K562 (cell line): ENCODE measurements around the gene SNX17. TPM values are rescaled to one million over a fixed set of nuclear protein-coding genes. Genes with fewer than 3 reads are reported as not detected.

ENCODE experiments used
- ATAC-seq: fragments of 200-7000 bp; cut with Tn5 transposase; 3 replicates; pipeline ENCODE4 v1.9.1; 2020; ENCODE audit warnings: moderate library complexity
- BruUV-seq: library from RNA; stranded (reverse); fragments of 400-500 nt; replicated peaks from 2 replicates; lab custom pipeline; 2021; lab: Mats Ljungman, UMichigan
- CTCF ChIA-PET: fragments of 300-600 bp; formaldehyde crosslinking; extraction: SDS; loops from one replicate; lab custom pipeline; 2021; ENCODE audit warnings: low intra/inter-chr PET ratio; lab: Yijun Ruan, JAX
- POLR2A ChIA-PET: fragments of 300-600, 350-650 bp; sonication (Branson Sonifier 250); formaldehyde crosslinking; extraction: SDS; loops from one replicate; lab custom pipeline; 2021; ENCODE audit warnings: antibody characterized with exemption, inconsistent platforms; lab: Yijun Ruan, JAX
- DNase-seq, 4 experiments: peaks; one replicate each; pipeline versions ENCODE4 v3.0.0 to v3.0.0-alpha.2; 2011 to 2018; ENCODE audit warnings: low spot score in 3 of 4, mixed read lengths in 3 of 4; ENCODE audit errors: extremely low read depth in 1 of 4
- FAIRE-seq: peaks from 2 replicates; lab custom pipeline; 2011; peaks lifted over from hg19 to GRCh38; lab: Jason Lieb, UNC
- H2AFZ ChIP-seq: 2 replicates; pipeline ENCODE4 v1.6.0; 2011; ENCODE audit warnings: low read depth, low read length, control low read depth, inconsistent platforms
- H3K27ac ChIP-seq: fragments of 200-600 bp; 3 replicates; pipeline ENCODE4 v1.8.0; 2011; ENCODE audit warnings: low read depth, mild to moderate bottlenecking, control low read depth, inconsistent platforms, low read length, moderate library complexity, mixed read lengths; ENCODE audit errors: extremely low read depth
- H3K27me3 ChIP-seq, 2 experiments: fragments of 300-600 bp in 1 of 2; 2 replicates in 1 of 2; 3 replicates in 1 of 2; pipeline versions ENCODE4 v1.6.0 to v1.8.0; 2011; ENCODE audit warnings: inconsistent platforms in 2 of 2, low read length in 2 of 2, mild to moderate bottlenecking in 1 of 2, mixed read lengths in 1 of 2, moderate library complexity in 1 of 2; ENCODE audit not compliant: control insufficient read depth in 2 of 2, insufficient read depth in 2 of 2
- H3K36me3 ChIP-seq: fragments of 300-600 bp; 3 replicates; pipeline ENCODE4 v1.8.0; 2011; ENCODE audit warnings: mild to moderate bottlenecking, low read length, inconsistent platforms; ENCODE audit not compliant: control insufficient read depth, insufficient read depth
- H3K4me1 ChIP-seq, 2 experiments: fragments of 200-600 bp in 1 of 2; replicated peaks in 1 of 2; 2 replicates in 1 of 2; 3 replicates in 1 of 2; pipeline versions ENCODE4 v1.5.1 to v1.8.0; 2011; ENCODE audit warnings: inconsistent platforms in 2 of 2, low read length in 2 of 2, mild to moderate bottlenecking in 1 of 2, mixed read lengths in 1 of 2, moderate library complexity in 1 of 2; ENCODE audit not compliant: control insufficient read depth in 2 of 2, insufficient read depth in 2 of 2
- H3K4me2 ChIP-seq: 2 replicates; pipeline ENCODE4 v1.6.1; 2011; ENCODE audit warnings: low read length, control low read depth, inconsistent platforms, mixed read lengths; ENCODE audit not compliant: insufficient read depth
- H3K4me3 ChIP-seq: fragments of 200-600 bp; sonication (generic), shearing (Covaris generic); 2 replicates; pipeline ENCODE4 v1.5.1; 2016; ENCODE audit warnings: control low read depth, inconsistent platforms
- H3K79me2 ChIP-seq: fragments of 200-600 bp; 3 replicates; pipeline ENCODE4 v1.8.0; 2011; ENCODE audit warnings: low read length, inconsistent platforms; ENCODE audit not compliant: control insufficient read depth, insufficient read depth
- H3K9ac ChIP-seq, 2 experiments: 2 replicates each; pipeline versions ENCODE4 v1.6.0 to v1.6.1; 2011; ENCODE audit warnings: low read depth in 2 of 2, low read length in 2 of 2, control low read depth in 1 of 2, inconsistent platforms in 1 of 2, mild to moderate bottlenecking in 1 of 2, mixed read lengths in 1 of 2; ENCODE audit not compliant: insufficient read depth in 1 of 2
- H3K9me1 ChIP-seq: one replicate; pipeline ENCODE4 v1.6.0; 2011; ENCODE audit warnings: inconsistent platforms, mild to moderate bottlenecking, low read length, moderate library complexity; ENCODE audit not compliant: control insufficient read depth, insufficient read depth
- H3K9me3 ChIP-seq: replicated peaks from 2 replicates; pipeline ENCODE4 v1.5.1; 2011; ENCODE audit warnings: low read depth, low read length, inconsistent platforms; ENCODE audit not compliant: control insufficient read depth, insufficient read depth
- H4K20me1 ChIP-seq: replicated peaks from 2 replicates; pipeline ENCODE4 v1.6.1; 2011; ENCODE audit warnings: low read length, inconsistent platforms, mixed read lengths; ENCODE audit not compliant: control insufficient read depth, insufficient read depth
- BACH1 ChIP-seq: fragments of 200-800 bp; sonication (Bioruptor generic); IDR thresholded peaks from 2 replicates; pipeline ENCODE4 v1.6.1; 2016; ENCODE audit warnings: missing genetic modification characterization, missing compliant biosample characterization
- CC2D1A ChIP-seq: fragments of 450-650 bp; IDR thresholded peaks from 2 replicates; pipeline ENCODE4 v1.6.1; 2017; ENCODE audit warnings: mild to moderate bottlenecking
- CEBPB ChIP-seq: fragments of 450-650 bp; IDR thresholded peaks from 2 replicates; pipeline ENCODE4 v1.6.1; 2016; ENCODE audit warnings: missing genetic modification characterization, missing compliant biosample characterization
- DIDO1 ChIP-seq: fragments of 450-650 bp; IDR thresholded peaks from 2 replicates; pipeline ENCODE4 v1.6.1; 2016; ENCODE audit warnings: low read depth, missing biosample characterization, missing genetic modification characterization
- FOXM1 ChIP-seq, 2 experiments: fragments of 450-650 bp in 1 of 2; sonication (generic) in 1 of 2; formaldehyde crosslinking in 1 of 2; IDR thresholded peaks; 2 replicates each; pipeline versions ENCODE4 v1.6.1 to v1.9.0; 2017 to 2022; ENCODE audit warnings: low read depth in 2 of 2, mild to moderate bottlenecking in 2 of 2, missing genetic modification reagents in 1 of 2, moderate library complexity in 1 of 2
- NR1H2 ChIP-seq: sonication (generic); formaldehyde crosslinking; IDR thresholded peaks from 2 replicates; pipeline ENCODE4 v1.4.0; 2020; ENCODE audit warnings: mild to moderate bottlenecking, missing genetic modification reagents
- POLR2A ChIP-seq: fragments of 450-650 bp; conservative IDR thresholded peaks from 2 replicates; pipeline ENCODE4 v1.6.1; 2016
- RBFOX2 ChIP-seq: fragments of 200-400 bp; formaldehyde crosslinking; IDR thresholded peaks from 2 replicates; pipeline ENCODE4 v1.6.1; 2017; ENCODE audit warnings: low read depth, mild to moderate bottlenecking, low read length, moderate library complexity
- RBM25 ChIP-seq: fragments of 200-400 bp; formaldehyde crosslinking; IDR thresholded peaks from 2 replicates; pipeline ENCODE4 v1.6.1; 2018; ENCODE audit warnings: low read length, low read depth, moderate library complexity; ENCODE audit not compliant: severe bottlenecking
- ZNF140 ChIP-seq: fragments of 250-450 bp; sonication (Bioruptor Pico); IDR thresholded peaks from 2 replicates; pipeline ENCODE4 v1.8.0; 2021; ENCODE audit warnings: moderate library complexity, mild to moderate bottlenecking, inconsistent platforms
- ZNF174 ChIP-seq: fragments of 250-450 bp; sonication (Bioruptor Pico); IDR thresholded peaks from 2 replicates; pipeline ENCODE4 v1.4.0; 2020; ENCODE audit warnings: mild to moderate bottlenecking
- ZNF695 ChIP-seq: fragments of 450-650 bp; formaldehyde crosslinking; IDR thresholded peaks from 2 replicates; pipeline ENCODE4 v1.4.0; 2020; ENCODE audit warnings: mild to moderate bottlenecking, moderate library complexity
- WGBS: fragments of 100-300 bp; shearing (Covaris generic); methylation state at CpG from one replicate; pipeline ENCODE4 v1.1.6; 2016; ENCODE audit warnings: low coverage, mixed read lengths; ENCODE audit not compliant: insufficient coverage; ENCODE audit errors: missing lambda C conversion rate; 5-methylcytosine and 5-hydroxymethylcytosine counted together
- in situ Hi-C: fragments of 300-500 bp; cut with MboI; formaldehyde crosslinking; loops from 4 replicates; pipeline ENCODE4 v1.15.0; 2018; ENCODE audit warnings: inconsistent platforms, mixed read lengths
- intact Hi-C: fragments of 100-400 bp; cut with micrococcal nuclease; formaldehyde crosslinking; loops from 2 replicates; pipeline ENCODE4 v1.14.2; 2022
- polyA plus RNA-seq, 8 experiments: library from polyadenylated mRNA; depleted of rRNA in 4 of 8; stranded (reverse) in 5 of 8; unstranded in 3 of 8; fragments of >200 nt; fragmentation: Nextera tagmentation in 2 of 8; fragmentation: Illumina TruSeq in 1 of 8; extraction: Ambion mirVana in 2 of 8; extraction: Trizol in 1 of 8; gene quantifications; 2 replicates each; pipeline versions ENCODE4 v1.2.1 to v1.2.3, GENCODE V29; 2011 to 2014; ENCODE audit warnings: inconsistent platforms in 1 of 8, missing spikeins in 1 of 8
- total RNA-seq, 7 experiments: library from RNA; depleted of rRNA in 6 of 7; stranded (reverse); fragments of >200 nt in 6 of 7; fragmentation: Illumina TruSeq in 2 of 7; extraction: Trizol in 2 of 7; gene quantifications; 2 replicates each; pipeline versions ENCODE4 v1.2.1 to v1.2.3, GENCODE V29; 2011 to 2021; ENCODE audit warnings: low replicate concordance in 1 of 7
- TF ChIP-seq, protein P1 (sequence below): sonication (generic); formaldehyde crosslinking; IDR thresholded peaks from 2 replicates; pipeline ENCODE4 v1.8.0; 2023; ENCODE audit warnings: mild to moderate bottlenecking, missing genetic modification reagents
- TF ChIP-seq, protein P2 (sequence below): fragments of 250-450 bp; sonication (Bioruptor Pico); IDR thresholded peaks from 2 replicates; pipeline ENCODE4 v1.4.0; 2020; ENCODE audit warnings: mild to moderate bottlenecking, moderate library complexity, borderline replicate concordance

The SNX17 gene
- total and polyA plus RNA-seq, 9 of the 15 experiments (the other 6 are each of a cell fraction or from before 2014, with no cell fraction given) = 3.0 to 75.7 (median 54.6) TPM

DNA sequence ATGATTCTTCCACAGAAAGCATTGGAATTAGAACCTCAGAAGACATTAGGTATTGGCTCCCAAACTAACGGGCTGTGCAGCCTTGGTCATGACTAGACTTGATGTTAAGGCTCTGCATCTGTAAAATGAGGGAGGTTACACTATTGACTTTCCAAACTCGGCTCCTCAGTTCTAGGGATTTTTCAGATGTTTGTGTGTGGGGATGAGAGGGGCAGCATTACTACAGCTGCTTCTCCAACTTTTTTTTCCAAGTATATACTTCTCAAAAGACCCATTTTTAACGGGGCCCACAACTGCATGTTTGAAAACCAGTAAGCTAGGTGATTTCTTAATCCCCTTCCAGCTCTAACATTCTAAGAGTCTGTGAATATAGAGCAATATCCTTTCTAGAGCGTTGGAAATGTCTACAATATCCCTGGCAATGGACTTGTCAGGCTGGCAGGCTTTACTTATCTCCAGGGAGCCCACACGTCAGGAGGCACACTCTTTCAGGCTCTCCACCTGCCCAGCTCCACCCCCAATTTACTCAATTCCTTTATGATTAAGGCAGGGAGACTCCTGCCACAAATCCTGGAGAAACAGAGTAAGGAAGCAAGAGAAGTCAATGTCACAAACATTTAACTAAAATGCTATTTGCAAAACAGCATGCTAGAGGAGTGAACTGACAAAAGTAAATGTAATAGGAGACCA, 46.7 kb upstream of the SNX17 start (continued):
- TF ChIP-seq, protein P1, sequence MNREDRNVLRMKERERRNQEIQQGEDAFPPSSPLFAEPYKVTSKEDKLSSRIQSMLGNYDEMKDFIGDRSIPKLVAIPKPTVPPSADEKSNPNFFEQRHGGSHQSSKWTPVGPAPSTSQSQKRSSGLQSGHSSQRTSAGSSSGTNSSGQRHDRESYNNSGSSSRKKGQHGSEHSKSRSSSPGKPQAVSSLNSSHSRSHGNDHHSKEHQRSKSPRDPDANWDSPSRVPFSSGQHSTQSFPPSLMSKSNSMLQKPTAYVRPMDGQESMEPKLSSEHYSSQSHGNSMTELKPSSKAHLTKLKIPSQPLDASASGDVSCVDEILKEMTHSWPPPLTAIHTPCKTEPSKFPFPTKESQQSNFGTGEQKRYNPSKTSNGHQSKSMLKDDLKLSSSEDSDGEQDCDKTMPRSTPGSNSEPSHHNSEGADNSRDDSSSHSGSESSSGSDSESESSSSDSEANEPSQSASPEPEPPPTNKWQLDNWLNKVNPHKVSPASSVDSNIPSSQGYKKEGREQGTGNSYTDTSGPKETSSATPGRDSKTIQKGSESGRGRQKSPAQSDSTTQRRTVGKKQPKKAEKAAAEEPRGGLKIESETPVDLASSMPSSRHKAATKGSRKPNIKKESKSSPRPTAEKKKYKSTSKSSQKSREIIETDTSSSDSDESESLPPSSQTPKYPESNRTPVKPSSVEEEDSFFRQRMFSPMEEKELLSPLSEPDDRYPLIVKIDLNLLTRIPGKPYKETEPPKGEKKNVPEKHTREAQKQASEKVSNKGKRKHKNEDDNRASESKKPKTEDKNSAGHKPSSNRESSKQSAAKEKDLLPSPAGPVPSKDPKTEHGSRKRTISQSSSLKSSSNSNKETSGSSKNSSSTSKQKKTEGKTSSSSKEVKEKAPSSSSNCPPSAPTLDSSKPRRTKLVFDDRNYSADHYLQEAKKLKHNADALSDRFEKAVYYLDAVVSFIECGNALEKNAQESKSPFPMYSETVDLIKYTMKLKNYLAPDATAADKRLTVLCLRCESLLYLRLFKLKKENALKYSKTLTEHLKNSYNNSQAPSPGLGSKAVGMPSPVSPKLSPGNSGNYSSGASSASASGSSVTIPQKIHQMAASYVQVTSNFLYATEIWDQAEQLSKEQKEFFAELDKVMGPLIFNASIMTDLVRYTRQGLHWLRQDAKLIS (CRISPR knock-in tag) = peak; percentile 16; the same call in 1 of the 2 replicates
- TF ChIP-seq ZNF174 (CRISPR knock-in tag) (no peak), RBM25 (no peak), BACH1 (tag) (0 out of 2 replicates have a peak, but pooled peaks have one; percentile 14)

DNA sequence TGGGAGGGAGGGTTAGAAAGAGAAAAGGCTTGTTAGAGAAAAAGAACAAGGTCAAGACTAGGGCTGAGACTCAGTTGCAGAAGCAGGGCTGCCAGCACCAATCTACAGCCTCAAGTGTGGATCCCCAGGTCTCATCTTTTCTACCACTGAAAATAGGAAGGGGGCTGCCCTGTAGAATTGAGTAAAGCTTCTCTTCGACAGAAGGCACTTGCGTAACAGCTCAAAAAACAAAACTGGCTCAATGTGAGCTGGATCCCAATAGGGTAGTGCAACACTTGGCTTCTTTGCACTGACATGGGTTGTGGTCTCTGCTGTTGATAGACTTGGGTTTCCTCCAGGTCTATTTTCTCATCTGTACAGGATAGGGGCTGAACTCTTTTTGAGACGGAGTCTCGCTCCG, 45.7 kb upstream of the SNX17 start:
- Histone ChIP-seq H3K9me3 (no peaks in the 10 kb centered on the region), H3K4me1 (peaks cover 8 to 21% of the 10 kb centered on the region in 2 experiments; a peak in 4 of 5 replicates), H3K27ac (no peak overlapping the region), H3K4me3 (no peak overlapping the region), H3K9ac (peak overlapping the region in 1 of 2 experiments; percentile 15; a peak in 1 of 4 replicates), H3K27me3 (no peaks in the 10 kb centered on the region), H4K20me1 (no peaks in the 10 kb centered on the region), H3K4me2 (no peak overlapping the region), H3K9me1 (no peaks in the 10 kb centered on the region), H3K36me3 (peaks cover 46% of the 10 kb centered on the region), H3K79me2 (peaks cover 32% of the 10 kb centered on the region), H2AFZ (no peak overlapping the region)
- 89% methylated on average over 5 of the region's 5 CpGs for WGBS
- BruUV-seq = no TSS peak
- CTCF ChIA-PET = no interaction called here
- intact Hi-C loops = no loop called here
- ATAC-seq = no peak
- FAIRE-seq = no peak
- in situ Hi-C loops = no loop called here
- POLR2A ChIA-PET = interaction anchor here (0.6 to 2.8 kb wide), 5 partner anchors 8 to 77 kb away, joined by 3 to 14 read pairs (median 4); no protein-coding TSS in a partner anchor
- no peak for DNase-seq
- TF ChIP-seq CC2D1A (no peak), ZNF695 (CRISPR knock-in tag) (no peak), NR1H2 (no peak), CEBPB (peak; percentile 35; the same call in 1 of the 2 replicates), DIDO1 (tag) (no peak), FOXM1 (IDR thresholded peaks at IDR 0.05; ENCODE audit: low read depth) (no peak), FOXM1 (CRISPR knock-in tag; IDR thresholded peaks at IDR 0.05; ENCODE audit: low read depth) (no peak), ZNF140 (CRISPR knock-in tag) (no peak), POLR2A (0 out of 2 replicates have a peak, but pooled peaks have one; percentile 25), RBFOX2 (no peak)
- TF ChIP-seq, protein P2, sequence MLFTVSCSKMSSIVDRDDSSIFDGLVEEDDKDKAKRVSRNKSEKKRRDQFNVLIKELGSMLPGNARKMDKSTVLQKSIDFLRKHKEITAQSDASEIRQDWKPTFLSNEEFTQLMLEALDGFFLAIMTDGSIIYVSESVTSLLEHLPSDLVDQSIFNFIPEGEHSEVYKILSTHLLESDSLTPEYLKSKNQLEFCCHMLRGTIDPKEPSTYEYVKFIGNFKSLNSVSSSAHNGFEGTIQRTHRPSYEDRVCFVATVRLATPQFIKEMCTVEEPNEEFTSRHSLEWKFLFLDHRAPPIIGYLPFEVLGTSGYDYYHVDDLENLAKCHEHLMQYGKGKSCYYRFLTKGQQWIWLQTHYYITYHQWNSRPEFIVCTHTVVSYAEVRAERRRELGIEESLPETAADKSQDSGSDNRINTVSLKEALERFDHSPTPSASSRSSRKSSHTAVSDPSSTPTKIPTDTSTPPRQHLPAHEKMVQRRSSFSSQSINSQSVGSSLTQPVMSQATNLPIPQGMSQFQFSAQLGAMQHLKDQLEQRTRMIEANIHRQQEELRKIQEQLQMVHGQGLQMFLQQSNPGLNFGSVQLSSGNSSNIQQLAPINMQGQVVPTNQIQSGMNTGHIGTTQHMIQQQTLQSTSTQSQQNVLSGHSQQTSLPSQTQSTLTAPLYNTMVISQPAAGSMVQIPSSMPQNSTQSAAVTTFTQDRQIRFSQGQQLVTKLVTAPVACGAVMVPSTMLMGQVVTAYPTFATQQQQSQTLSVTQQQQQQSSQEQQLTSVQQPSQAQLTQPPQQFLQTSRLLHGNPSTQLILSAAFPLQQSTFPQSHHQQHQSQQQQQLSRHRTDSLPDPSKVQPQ = no peak
